ENCODE measurements around the gene CEBPG. TPM values are rescaled to one million over a fixed set of nuclear protein-coding genes. Genes with fewer than 3 reads are reported as not detected.

Gene CEBPG
- total RNA-seq, 1 donor from 2014 or later = 59.3 TPM

- TF ChIP-seq CTCF (IDR thresholded peaks at IDR 0.05) = peak; percentile 96
- TF ChIP-seq EZH2phosphoT487 (IDR thresholded peaks at IDR 0.05) = no peak
- Mint-ChIP-seq H3K27ac (peak overlapping the region; percentile 90), H3K4me3 (no peak overlapping the region), H3K4me1 (peaks cover 7% of the 10 kb centered on the region), H3K9me3 (no peaks in the 10 kb centered on the region), H3K36me3 (no peaks in the 10 kb centered on the region), H3K27me3 (ENCODE audit: insufficient read depth, low read depth) (peaks cover 4% of the 10 kb centered on the region)
- DNase-seq (ENCODE audit: low spot score) = peak; percentile 84
- H4K20me1 ChIP-seq (ENCODE audit: low read depth) = no peaks in the 10 kb centered on the region
- no peaks in the 10 kb centered on the region for H3K27me3 ChIP-seq
- H3K27ac ChIP-seq = no peak overlapping the region
- no peaks in the 10 kb centered on the region for H3K79me2 ChIP-seq (ENCODE audit: low read depth)
- no peak overlapping the region for H3K4me2 ChIP-seq
- H3K36me3 ChIP-seq = no peaks in the 10 kb centered on the region
- no peak overlapping the region for H3K4me3 ChIP-seq
- H3F3A ChIP-seq (ENCODE audit: low read depth) = no peaks in the 10 kb centered on the region
- H3K9ac ChIP-seq = no peak overlapping the region
- no peak overlapping the region for H2AFZ ChIP-seq (replicated peaks)
- H3K9me3 ChIP-seq (ENCODE audit: low read depth) = no peaks in the 10 kb centered on the region
- H3K4me1 ChIP-seq = peaks cover 4% of the 10 kb centered on the region
These were observed 33.1 kb downstream of the CEBPG start for GRCh38 chr19:33406521-33407139.

GRCh38 chr19:33407140-33407551 is 33.6 kb downstream of the CEBPG start:
- no peak overlapping the region for H3K4me3 ChIP-seq
- H3K4me1 Mint-ChIP-seq = peaks cover 7% of the 10 kb centered on the region
- no peaks in the 10 kb centered on the region for H3K27me3 ChIP-seq
- peaks cover 4% of the 10 kb centered on the region for H3K27me3 Mint-ChIP-seq (ENCODE audit: insufficient read depth, low read depth)
- H3K4me2 ChIP-seq = no peak overlapping the region
- no peak overlapping the region for H3K27ac Mint-ChIP-seq
- no peaks in the 10 kb centered on the region for H3K36me3 Mint-ChIP-seq
- H3K36me3 ChIP-seq = no peaks in the 10 kb centered on the region
- no peaks in the 10 kb centered on the region for H3F3A ChIP-seq (ENCODE audit: low read depth)
- no peaks in the 10 kb centered on the region for H3K9me3 Mint-ChIP-seq
- no peaks in the 10 kb centered on the region for H4K20me1 ChIP-seq (ENCODE audit: low read depth)
- TF ChIP-seq EZH2phosphoT487 (IDR thresholded peaks at IDR 0.05) (no peak), CTCF (IDR thresholded peaks at IDR 0.05) (peak; percentile 3)
- H3K4me3 Mint-ChIP-seq = no peak overlapping the region
- H3K27ac ChIP-seq = no peak overlapping the region
- no peak overlapping the region for H3K9ac ChIP-seq
- H3K4me1 ChIP-seq = peaks cover 4% of the 10 kb centered on the region
- no peak overlapping the region for H2AFZ ChIP-seq (replicated peaks)
- no peak for DNase-seq (ENCODE audit: low spot score)
- no peaks in the 10 kb centered on the region for H3K79me2 ChIP-seq (ENCODE audit: low read depth)
- H3K9me3 ChIP-seq (ENCODE audit: low read depth) = no peaks in the 10 kb centered on the region

GRCh38 chr19:33407716-33408115 is 34.2 kb downstream of the CEBPG start:
- Histone ChIP-seq H3K9me3 (ENCODE audit: low read depth) (no peaks in the 10 kb centered on the region), H3K9ac (no peak overlapping the region), H3K27me3 (no peaks in the 10 kb centered on the region), H3K4me1 (peaks cover 4% of the 10 kb centered on the region), H3K4me3 (no peak overlapping the region), H4K20me1 (ENCODE audit: low read depth) (no peaks in the 10 kb centered on the region), H3K27ac (no peak overlapping the region), H3K36me3 (no peaks in the 10 kb centered on the region), H3K4me2 (no peak overlapping the region), H3F3A (ENCODE audit: low read depth) (no peaks in the 10 kb centered on the region), H3K79me2 (ENCODE audit: low read depth) (no peaks in the 10 kb centered on the region), H2AFZ (replicated peaks) (no peak overlapping the region)
- no peak for TF ChIP-seq EZH2 (IDR thresholded peaks at IDR 0.05)
- no peak for TF ChIP-seq CTCF (IDR thresholded peaks at IDR 0.05)
- no peak for TF ChIP-seq EZH2phosphoT487 (IDR thresholded peaks at IDR 0.05)
- Mint-ChIP-seq H3K36me3 (no peaks in the 10 kb centered on the region), H3K27ac (no peak overlapping the region), H3K4me3 (no peak overlapping the region), H3K27me3 (ENCODE audit: insufficient read depth, low read depth) (peaks cover 4% of the 10 kb centered on the region), H3K4me1 (peaks cover 7% of the 10 kb centered on the region), H3K9me3 (no peaks in the 10 kb centered on the region)
- no peak for DNase-seq (ENCODE audit: low spot score)
